Suprapubic skin (tissue), 4 donors: Measurements from ENCODE around the gene FMN1.

ENCODE experiments used
- POLR2A ChIP-seq, 2 donors: fragments of 450-650 bp; IDR thresholded peaks; one replicate each; pipeline ENCODE4 v1.6.1; 2017; ENCODE audit warnings: antibody characterized with exemption in 2 of 2, mild to moderate bottlenecking in 2 of 2, moderate library complexity in 2 of 2
- POLR2AphosphoS5 ChIP-seq, 3 donors: sonication (generic); formaldehyde crosslinking; IDR thresholded peaks; one replicate each; pipeline ENCODE4 v1.6.1; 2017; ENCODE audit warnings: antibody characterized with exemption in 3 of 3
- TF ChIP-seq, protein P1 (sequence below), 2 donors: fragments of 200-600 bp in 1 of 2; fragments of 450-650 bp in 1 of 2; sonication (generic) in 1 of 2; IDR thresholded peaks; one replicate each; pipeline ENCODE4 v1.5.1; 2016 to 2019; ENCODE audit warnings: antibody characterized with exemption in 2 of 2, mild to moderate bottlenecking in 1 of 2, moderate library complexity in 1 of 2

DNA sequence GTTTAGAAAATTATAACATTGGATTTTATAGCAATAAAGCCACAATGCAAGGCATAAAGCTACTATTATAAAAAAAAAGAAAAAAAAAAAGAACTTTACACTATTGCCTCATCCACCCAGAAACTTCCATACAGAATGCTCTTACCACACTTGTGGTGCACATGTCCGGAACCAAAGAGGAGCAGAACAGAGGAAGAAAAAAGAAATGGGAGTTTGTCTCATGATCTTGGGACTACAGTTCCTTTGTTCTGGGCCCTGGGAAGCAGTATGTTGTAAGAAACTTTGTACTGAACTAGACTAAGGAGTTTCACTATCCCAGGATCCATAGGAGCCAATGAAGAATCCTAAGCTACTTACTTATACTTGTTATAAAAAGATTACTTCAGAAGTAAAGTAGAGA is 36.1 kb downstream of the FMN1 start:
- TF ChIP-seq, protein P1, sequence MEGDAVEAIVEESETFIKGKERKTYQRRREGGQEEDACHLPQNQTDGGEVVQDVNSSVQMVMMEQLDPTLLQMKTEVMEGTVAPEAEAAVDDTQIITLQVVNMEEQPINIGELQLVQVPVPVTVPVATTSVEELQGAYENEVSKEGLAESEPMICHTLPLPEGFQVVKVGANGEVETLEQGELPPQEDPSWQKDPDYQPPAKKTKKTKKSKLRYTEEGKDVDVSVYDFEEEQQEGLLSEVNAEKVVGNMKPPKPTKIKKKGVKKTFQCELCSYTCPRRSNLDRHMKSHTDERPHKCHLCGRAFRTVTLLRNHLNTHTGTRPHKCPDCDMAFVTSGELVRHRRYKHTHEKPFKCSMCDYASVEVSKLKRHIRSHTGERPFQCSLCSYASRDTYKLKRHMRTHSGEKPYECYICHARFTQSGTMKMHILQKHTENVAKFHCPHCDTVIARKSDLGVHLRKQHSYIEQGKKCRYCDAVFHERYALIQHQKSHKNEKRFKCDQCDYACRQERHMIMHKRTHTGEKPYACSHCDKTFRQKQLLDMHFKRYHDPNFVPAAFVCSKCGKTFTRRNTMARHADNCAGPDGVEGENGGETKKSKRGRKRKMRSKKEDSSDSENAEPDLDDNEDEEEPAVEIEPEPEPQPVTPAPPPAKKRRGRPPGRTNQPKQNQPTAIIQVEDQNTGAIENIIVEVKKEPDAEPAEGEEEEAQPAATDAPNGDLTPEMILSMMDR (IDR thresholded peaks at IDR 0.05): no peak
- TF ChIP-seq POLR2A (IDR thresholded peaks at IDR 0.05) (no peak), POLR2AphosphoS5 (IDR thresholded peaks at IDR 0.05) (no peak)
